Epithelial cell of esophagus (primary cell): Measurements from ENCODE around the gene MESP1.

ENCODE experiments used
- DNase-seq: peaks from one replicate; pipeline ENCODE4 v3.0.0; 2010; ENCODE audit warnings: low read depth
- H3K4me3 ChIP-seq: 2 replicates; pipeline ENCODE4 v1.5.1; 2011; ENCODE audit warnings: mild to moderate bottlenecking, low read length, control low read depth
- CTCF ChIP-seq: IDR thresholded peaks from 2 replicates; pipeline ENCODE4 v1.5.1; 2011; ENCODE audit warnings: low read depth, mild to moderate bottlenecking, low read length, control low read depth, inconsistent platforms; ENCODE audit not compliant: insufficient read depth; ENCODE audit errors: missing control alignments

Gene MESP1

DNA sequence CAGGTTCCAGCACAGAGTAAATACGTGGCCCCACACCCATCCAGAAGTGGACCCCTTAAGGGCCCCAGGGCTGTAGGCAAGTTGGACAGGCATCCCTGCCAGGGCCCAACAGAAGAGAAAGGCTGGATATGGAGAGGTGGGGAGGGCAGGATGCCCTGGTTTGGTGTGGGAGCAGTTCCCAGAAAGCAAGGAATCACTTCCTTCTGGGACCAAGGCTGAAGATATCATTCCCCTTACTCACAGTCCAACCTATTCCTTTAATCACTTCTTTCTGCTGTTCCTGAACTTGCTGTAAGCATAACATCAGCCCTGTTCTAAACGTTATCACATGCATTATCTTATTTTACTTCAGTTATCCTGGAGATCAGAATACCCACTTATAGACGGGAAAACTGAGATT, 19.0 kb upstream of the MESP1 start:
- TF ChIP-seq CTCF = no peak
- H3K4me3 ChIP-seq = no peak overlapping the region
- DNase-seq = no peak

- no peak for TF ChIP-seq CTCF
- H3K4me3 ChIP-seq = no peak overlapping the region
- DNase-seq = no peak
These were observed 18.3 kb upstream of the MESP1 start for GRCh38 chr15:89769366-89769765.

DNA sequence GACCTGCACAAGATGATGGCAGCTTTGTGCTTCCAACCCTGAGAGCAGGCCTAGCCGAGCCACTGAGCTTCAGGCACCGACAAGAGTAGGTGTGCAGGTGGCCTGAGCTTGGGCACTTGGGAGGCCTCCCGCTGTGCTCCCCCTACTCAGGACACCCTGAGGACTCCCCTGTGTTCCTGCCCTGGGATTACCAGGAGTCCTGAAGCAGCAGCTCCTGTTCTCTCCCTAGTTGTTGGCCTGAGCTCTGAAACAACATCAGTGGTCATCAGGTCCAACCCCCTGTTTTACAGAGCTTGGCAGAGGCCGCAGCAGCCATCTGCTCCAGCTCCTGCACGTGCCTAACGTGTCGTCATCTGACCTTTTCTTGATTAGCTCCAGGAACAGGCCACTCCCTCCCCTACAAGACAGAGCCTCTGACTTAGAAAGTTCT, 17.0 kb upstream of the MESP1 start:
- no peak for TF ChIP-seq CTCF
- H3K4me3 ChIP-seq = no peak overlapping the region
- DNase-seq = no peak

DNA sequence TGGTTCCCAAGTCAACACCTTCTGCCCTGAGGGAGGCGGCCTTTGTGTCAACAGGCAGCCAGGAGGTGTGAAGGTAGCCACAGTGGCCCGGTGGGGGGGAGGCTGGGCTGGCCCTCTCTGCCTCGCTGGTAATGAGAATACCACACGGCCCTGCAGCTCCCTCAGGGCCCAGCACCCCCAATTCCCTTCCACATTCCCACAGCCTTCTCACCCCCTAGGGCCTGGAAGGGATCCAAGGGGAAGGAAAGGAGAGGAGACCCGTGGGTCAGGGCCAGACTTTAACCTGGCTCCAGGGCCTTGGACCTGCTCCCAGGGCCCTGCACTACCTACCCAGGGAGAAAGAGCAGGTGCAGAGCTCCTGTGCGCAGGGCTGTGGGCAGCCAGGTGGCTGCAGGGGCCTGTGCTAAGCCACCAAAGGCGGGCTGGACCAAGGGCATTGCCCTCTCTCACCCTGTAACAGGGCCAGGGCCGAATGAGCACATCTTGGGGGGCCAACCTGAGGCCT, 16.4 kb upstream of the MESP1 start:
- DNase-seq = no peak
- TF ChIP-seq CTCF = no peak

DNA sequence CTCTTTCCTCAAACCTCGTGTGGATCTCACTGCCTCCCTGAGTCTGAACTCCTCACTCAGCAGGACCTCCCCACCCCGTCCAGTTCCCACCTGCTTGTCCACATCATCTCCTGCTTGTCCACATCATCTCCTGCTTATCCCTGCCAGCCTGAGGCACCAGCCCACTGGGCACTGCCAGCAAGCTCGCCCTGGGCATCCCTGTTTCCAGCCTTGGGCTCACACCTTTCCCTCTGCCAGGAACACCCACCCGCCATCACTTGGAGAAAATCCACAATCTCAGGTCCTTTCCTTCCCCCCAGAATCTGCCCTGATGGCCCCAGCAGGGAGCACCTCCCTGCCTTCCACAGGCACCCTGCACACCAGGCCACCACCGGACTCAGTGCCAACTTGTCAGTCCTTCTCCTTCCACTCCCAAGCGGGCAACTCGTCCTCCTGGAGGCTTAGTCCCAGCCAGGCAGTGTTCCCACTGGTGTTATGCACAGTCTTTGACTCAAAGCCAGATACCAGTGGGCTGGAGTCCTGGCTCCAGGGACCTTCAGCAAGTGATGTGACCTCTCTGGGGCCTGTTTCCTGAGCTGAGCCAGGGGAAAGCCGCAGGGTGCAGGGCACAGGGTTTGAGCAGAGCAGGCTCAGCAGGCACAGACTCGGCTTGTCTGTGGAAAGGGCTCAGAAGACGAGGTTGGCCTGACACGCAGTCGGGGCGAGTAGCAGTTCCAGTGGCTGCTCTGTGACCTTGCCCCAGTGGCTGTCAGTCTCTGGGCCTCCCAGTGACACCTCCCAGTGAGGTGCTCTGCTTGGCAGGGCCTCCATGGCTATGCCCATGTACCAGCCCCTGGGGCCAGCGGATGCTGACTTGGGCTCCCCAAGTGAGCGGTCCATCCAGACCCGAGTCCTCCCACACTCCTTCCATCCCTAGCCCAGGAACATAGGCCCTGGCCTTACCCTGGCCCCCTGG, 15.6 kb upstream of the MESP1 start:
- no peak for TF ChIP-seq CTCF
- no peak for DNase-seq
- H3K4me3 ChIP-seq = no peak overlapping the region

More for the DNA sequence above, 16.4 kb upstream of the MESP1 start:
- H3K4me3 ChIP-seq = no peak overlapping the region

GRCh38 chr15:89765694-89766093, 14.6 kb upstream of the MESP1 start:
- no peak for DNase-seq
- TF ChIP-seq CTCF = no peak
- H3K4me3 ChIP-seq = no peak overlapping the region

GRCh38 chr15:89761929-89762328, 10.9 kb upstream of the MESP1 start:
- TF ChIP-seq CTCF = no peak
- DNase-seq = no peak
- H3K4me3 ChIP-seq = no peak overlapping the region
